Osteoblast (primary cell): ENCODE data around the gene CACNA2D3. TPM values are rescaled to one million over a fixed set of nuclear protein-coding genes. Genes with fewer than 3 reads are reported as not detected.
A peak's percentile ranks its signal among the peaks of the same experiment; 100 is the strongest.

Experiments
- DNase-seq: peaks from one replicate; pipeline ENCODE4 v3.0.0; 2011; ENCODE audit warnings: low spot score, mixed read lengths; ENCODE audit not compliant: insufficient read length; ENCODE audit errors: missing footprints
- H2AFZ ChIP-seq: 2 replicates; pipeline ENCODE4 v1.6.0; 2011; ENCODE audit warnings: mild to moderate bottlenecking, low read length
- H3K27ac ChIP-seq: 2 replicates; pipeline ENCODE4 v1.5.1; 2011; ENCODE audit warnings: mild to moderate bottlenecking, low read depth, low read length, moderate library complexity
- H3K27me3 ChIP-seq: 2 replicates; pipeline ENCODE4 v1.6.0; 2012; ENCODE audit warnings: mild to moderate bottlenecking, control low read depth, inconsistent platforms, low read length, moderate library complexity; ENCODE audit not compliant: insufficient read depth
- H3K36me3 ChIP-seq: 2 replicates; pipeline ENCODE4 v1.5.1; 2011; ENCODE audit warnings: mild to moderate bottlenecking, low read length, control low read depth, moderate library complexity; ENCODE audit not compliant: insufficient read depth
- H3K4me1 ChIP-seq: 2 replicates; pipeline ENCODE4 v1.5.1; 2011; ENCODE audit warnings: mild to moderate bottlenecking, low read length, control low read depth, moderate library complexity; ENCODE audit not compliant: insufficient read depth
- H3K4me2 ChIP-seq: 2 replicates; pipeline ENCODE4 v1.6.0; 2011; ENCODE audit warnings: mild to moderate bottlenecking, low read length; ENCODE audit not compliant: insufficient read depth
- H3K4me3 ChIP-seq: fragments of 200-600 bp; sonication (generic); 3 replicates; pipeline ENCODE4 v1.5.1; 2012; ENCODE audit warnings: mild to moderate bottlenecking, low read length, inconsistent platforms; ENCODE audit not compliant: insufficient read depth
- H3K79me2 ChIP-seq: 2 replicates; pipeline ENCODE4 v1.6.0; 2012; ENCODE audit warnings: mild to moderate bottlenecking, low read length, control low read depth, inconsistent platforms; ENCODE audit not compliant: insufficient read depth
- H3K9me3 ChIP-seq: 2 replicates; pipeline ENCODE4 v1.5.1; 2011; ENCODE audit warnings: low read depth, low read length, control low read depth
- H4K20me1 ChIP-seq: 2 replicates; pipeline ENCODE4 v1.6.0; 2012; ENCODE audit warnings: mild to moderate bottlenecking, low read length, control low read depth; ENCODE audit not compliant: insufficient read depth
- CTCF ChIP-seq: IDR thresholded peaks from 2 replicates; pipeline ENCODE4 v1.5.1; 2011; ENCODE audit warnings: mild to moderate bottlenecking, low read depth, low read length, moderate library complexity; ENCODE audit errors: extremely low read depth
- total RNA-seq: library from RNA; depleted of rRNA; stranded (reverse); fragments of >200 nt; gene quantifications from 2 replicates; pipeline ENCODE4 v1.2.3, GENCODE V29; 2012

The CACNA2D3 gene
- total RNA-seq, 1 donor = 0.36 TPM

- Histone ChIP-seq H3K36me3 (no peaks in the 10 kb centered on the region), H3K27me3 (no peaks in the 10 kb centered on the region), H3K4me1 (peaks cover 26% of the 10 kb centered on the region), H3K79me2 (no peaks in the 10 kb centered on the region), H2AFZ (no peak overlapping the region), H4K20me1 (no peaks in the 10 kb centered on the region), H3K4me3 (no peak overlapping the region), H3K9me3 (no peaks in the 10 kb centered on the region), H3K4me2 (no peak overlapping the region), H3K27ac (no peak overlapping the region)
- no peak for TF ChIP-seq CTCF
- DNase-seq = no peak
Measured at GRCh38 chr3:55002416-55002930, 880.1 kb downstream of the CACNA2D3 start.

- Histone ChIP-seq H3K9me3 (no peaks in the 10 kb centered on the region), H3K4me1 (peaks cover 3% of the 10 kb centered on the region), H3K4me2 (peak overlapping the region; percentile 22), H2AFZ (no peak overlapping the region), H4K20me1 (no peaks in the 10 kb centered on the region), H3K36me3 (no peaks in the 10 kb centered on the region), H3K4me3 (no peak overlapping the region), H3K27me3 (no peaks in the 10 kb centered on the region), H3K79me2 (no peaks in the 10 kb centered on the region), H3K27ac (no peak overlapping the region)
- TF ChIP-seq CTCF = no peak
- peak; percentile 43 for DNase-seq
Measured at GRCh38 chr3:55006244-55006676, 883.9 kb downstream of the CACNA2D3 start.

- no peak for TF ChIP-seq CTCF
- H3K27ac ChIP-seq = no peak overlapping the region
- peaks cover 3% of the 10 kb centered on the region for H3K4me1 ChIP-seq
- H3K79me2 ChIP-seq = no peaks in the 10 kb centered on the region
- no peaks in the 10 kb centered on the region for H4K20me1 ChIP-seq
- H3K4me2 ChIP-seq = no peak overlapping the region
- no peak overlapping the region for H2AFZ ChIP-seq
- H3K36me3 ChIP-seq = no peaks in the 10 kb centered on the region
- DNase-seq = no peak
- H3K27me3 ChIP-seq = no peaks in the 10 kb centered on the region
- H3K4me3 ChIP-seq = no peak overlapping the region
- H3K9me3 ChIP-seq = no peaks in the 10 kb centered on the region
Measured at GRCh38 chr3:55007971-55008370, 885.6 kb downstream of the CACNA2D3 start.

GRCh38 chr3:55009372-55009771 lies 887.0 kb downstream of the CACNA2D3 start:
- Histone ChIP-seq H3K27me3 (no peaks in the 10 kb centered on the region), H3K36me3 (no peaks in the 10 kb centered on the region), H3K27ac (no peak overlapping the region), H3K9me3 (no peaks in the 10 kb centered on the region), H2AFZ (no peak overlapping the region), H3K79me2 (no peaks in the 10 kb centered on the region), H3K4me3 (no peak overlapping the region), H3K4me2 (no peak overlapping the region), H4K20me1 (no peaks in the 10 kb centered on the region), H3K4me1 (peaks cover 3% of the 10 kb centered on the region)
- no peak for DNase-seq
- no peak for TF ChIP-seq CTCF
